Muscle of leg (tissue), 9 donors: Measurements from ENCODE around the gene GPX6. TPM values are rescaled to one million over a fixed set of nuclear protein-coding genes. Genes with fewer than 3 reads are reported as not detected.

Experiments
- polyA plus RNA-seq, 8 donors: library from polyadenylated mRNA; unstranded; fragments of 120-200 nt; gene quantifications; one replicate each; pipeline versions ENCODE4 v1.2.1 to v1.2.3, GENCODE V29; 2013; ENCODE audit warnings: inconsistent platforms in 1 of 8, low replicate concordance in 1 of 8; ENCODE audit not compliant: insufficient read length in 8 of 8, insufficient read depth in 1 of 8
- total RNA-seq: library from RNA; stranded (reverse); fragments of 120-200 nt; gene quantifications from one replicate; pipeline ENCODE4 v1.2.4, GENCODE V29; 2013

Gene GPX6
- total and polyA plus RNA-seq, 9 donors: not detected

Other genes with a start within 250 kb of the GPX6 start
- 24.6 TPM for gene ZSCAN26, start 248.7 kb downstream of the GPX6 start, total RNA-seq
- gene ZSCAN26, start 248.7 kb downstream of the GPX6 start, polyA plus RNA-seq: 10 to 100 TPM; 15.4 to 22.0 (median 19.0) TPM
- gene PGBD1, start 234.2 kb downstream of the GPX6 start, total RNA-seq: 6.3 TPM
- 1 to 10 TPM; 5.9 to 7.4 (median 6.2) TPM for gene PGBD1, start 234.2 kb downstream of the GPX6 start, polyA plus RNA-seq
- 11.9 TPM for gene ZSCAN31, start 179.6 kb downstream of the GPX6 start, total RNA-seq
- 1 to 10 TPM; 5.7 to 9.3 (median 7.5) TPM for gene ZSCAN31, start 179.6 kb downstream of the GPX6 start, polyA plus RNA-seq
- 8.2 TPM for gene ZKSCAN3, start 165.8 kb downstream of the GPX6 start, total RNA-seq
- 1 to 10 TPM; 5.0 to 7.0 (median 6.0) TPM for gene ZKSCAN3, start 165.8 kb downstream of the GPX6 start, polyA plus RNA-seq
- gene ZSCAN12, start 116.0 kb downstream of the GPX6 start, total RNA-seq: 8.2 TPM
- gene ZSCAN12, start 116.0 kb downstream of the GPX6 start, polyA plus RNA-seq: 1 to 10 TPM; 4.4 to 6.6 (median 5.1) TPM
- gene ZSCAN23, start 72.3 kb downstream of the GPX6 start, total RNA-seq: 5.5 TPM
- gene ZSCAN23, start 72.3 kb downstream of the GPX6 start, polyA plus RNA-seq: 1 to 10 TPM; 3.1 to 6.5 (median 5.5) TPM
- not detected for gene GPX5, start 10.1 kb upstream of the GPX6 start, total RNA-seq
- gene GPX5, start 10.1 kb upstream of the GPX6 start, polyA plus RNA-seq: not detected